HUES64 (cell line): ENCODE results near the gene ZCCHC24.

Experiments used
- H3K27ac ChIP-seq: 2 replicates; pipeline ENCODE4 v1.7.0; 2013; ENCODE audit warnings: low read depth, low read length, inconsistent platforms
- H3K27me3 ChIP-seq: 2 replicates; pipeline ENCODE4 v1.6.1; 2013; ENCODE audit warnings: mild to moderate bottlenecking, low read length; ENCODE audit not compliant: insufficient read depth
- H3K36me3 ChIP-seq: 2 replicates; pipeline ENCODE4 v1.6.1; 2013; ENCODE audit warnings: mild to moderate bottlenecking, low read length; ENCODE audit not compliant: insufficient read depth
- H3K4me1 ChIP-seq: 2 replicates; pipeline ENCODE4 v1.6.1; 2013; ENCODE audit warnings: mild to moderate bottlenecking, low read length, moderate library complexity; ENCODE audit not compliant: insufficient read depth
- H3K4me3 ChIP-seq: 2 replicates; pipeline ENCODE4 v1.5.1; 2013; ENCODE audit warnings: mild to moderate bottlenecking, low read length, moderate library complexity
- H3K9ac ChIP-seq: 2 replicates; pipeline ENCODE4 v1.6.1; 2013; ENCODE audit warnings: mild to moderate bottlenecking, low read depth, low read length
- H3K9me3 ChIP-seq: 2 replicates; pipeline ENCODE4 v1.6.1; 2013; ENCODE audit warnings: low read depth, low read length; ENCODE audit not compliant: insufficient read depth
- WGBS: fragments of 150-250, 120-280 bp; methylation state at CpG from one replicate; pipeline ENCODE4 v1.1.7; 2013; ENCODE audit warnings: missing lambda C conversion rate; 5-methylcytosine and 5-hydroxymethylcytosine counted together

The ZCCHC24 gene

GRCh38 chr10:79358811-79359210, 86.6 kb downstream of the ZCCHC24 start:
- H3K27ac ChIP-seq: no peak overlapping the region
- no peak overlapping the region for H3K9ac ChIP-seq
- peaks cover 13% of the 10 kb centered on the region for H3K36me3 ChIP-seq
- no peaks in the 10 kb centered on the region for H3K9me3 ChIP-seq
- 87% methylated on average over 5 of the region's 5 CpGs for WGBS
- H3K27me3 ChIP-seq: no peaks in the 10 kb centered on the region
- no peaks in the 10 kb centered on the region for H3K4me1 ChIP-seq
- H3K4me3 ChIP-seq: no peak overlapping the region

- no peak overlapping the region for H3K27ac ChIP-seq
- peaks cover 29% of the 10 kb centered on the region for H3K36me3 ChIP-seq
- no peak overlapping the region for H3K4me3 ChIP-seq
- no peaks in the 10 kb centered on the region for H3K27me3 ChIP-seq
- WGBS: 95% methylated on average over 9 of the region's 9 CpGs
- H3K9me3 ChIP-seq: no peaks in the 10 kb centered on the region
- H3K9ac ChIP-seq: no peak overlapping the region
- H3K4me1 ChIP-seq: no peaks in the 10 kb centered on the region
Measured at GRCh38 chr10:79357180-79357579, 88.2 kb downstream of the ZCCHC24 start.

- H3K9me3 ChIP-seq: no peaks in the 10 kb centered on the region
- H3K27me3 ChIP-seq: no peaks in the 10 kb centered on the region
- no peak overlapping the region for H3K4me3 ChIP-seq
- 97% methylated on average over 5 of the region's 5 CpGs for WGBS
- no peaks in the 10 kb centered on the region for H3K4me1 ChIP-seq
- H3K36me3 ChIP-seq: peaks cover 40% of the 10 kb centered on the region
- H3K27ac ChIP-seq: no peak overlapping the region
- no peak overlapping the region for H3K9ac ChIP-seq
Measured at GRCh38 chr10:79356104-79356503, 89.3 kb downstream of the ZCCHC24 start.

GRCh38 chr10:79355420-79356017, 89.9 kb downstream of the ZCCHC24 start:
- H3K4me1 ChIP-seq: no peaks in the 10 kb centered on the region
- no peaks in the 10 kb centered on the region for H3K9me3 ChIP-seq
- no peak overlapping the region for H3K9ac ChIP-seq
- no peaks in the 10 kb centered on the region for H3K27me3 ChIP-seq
- H3K4me3 ChIP-seq: no peak overlapping the region
- peaks cover 46% of the 10 kb centered on the region for H3K36me3 ChIP-seq
- H3K27ac ChIP-seq: no peak overlapping the region
- 78% methylated on average over 6 of the region's 6 CpGs for WGBS

- Histone ChIP-seq H3K27me3 (no peaks in the 10 kb centered on the region), H3K27ac (no peak overlapping the region), H3K4me3 (no peak overlapping the region), H3K9me3 (no peaks in the 10 kb centered on the region), H3K36me3 (peaks cover 55% of the 10 kb centered on the region), H3K9ac (no peak overlapping the region), H3K4me1 (no peaks in the 10 kb centered on the region)
- WGBS: 94% methylated on average over 6 of the region's 6 CpGs
Measured at GRCh38 chr10:79354615-79355014, 90.8 kb downstream of the ZCCHC24 start.

GRCh38 chr10:79354141-79354540, 91.3 kb downstream of the ZCCHC24 start:
- Histone ChIP-seq H3K36me3 (peaks cover 59% of the 10 kb centered on the region), H3K9ac (no peak overlapping the region), H3K27ac (no peak overlapping the region), H3K9me3 (no peaks in the 10 kb centered on the region), H3K27me3 (no peaks in the 10 kb centered on the region), H3K4me1 (no peaks in the 10 kb centered on the region), H3K4me3 (no peak overlapping the region)
- WGBS: 57% methylated on average over 3 of the region's 3 CpGs

- Histone ChIP-seq H3K4me1 (no peaks in the 10 kb centered on the region), H3K9ac (no peak overlapping the region), H3K27ac (no peak overlapping the region), H3K9me3 (no peaks in the 10 kb centered on the region), H3K36me3 (peaks cover 63% of the 10 kb centered on the region), H3K27me3 (no peaks in the 10 kb centered on the region), H3K4me3 (no peak overlapping the region)
- WGBS: 93% methylated on average over 11 of the region's 11 CpGs
Measured at GRCh38 chr10:79353726-79354125, 91.7 kb downstream of the ZCCHC24 start.

- Histone ChIP-seq H3K9me3 (no peaks in the 10 kb centered on the region), H3K27me3 (no peaks in the 10 kb centered on the region), H3K9ac (no peak overlapping the region), H3K4me3 (no peak overlapping the region), H3K4me1 (no peaks in the 10 kb centered on the region), H3K36me3 (peaks cover 63% of the 10 kb centered on the region), H3K27ac (no peak overlapping the region)
- 96% methylated on average over 8 of the region's 8 CpGs for WGBS
Measured at GRCh38 chr10:79353000-79353406, 92.4 kb downstream of the ZCCHC24 start.

GRCh38 chr10:79352035-79352877, 93.2 kb downstream of the ZCCHC24 start:
- H3K4me1 ChIP-seq: no peaks in the 10 kb centered on the region
- peaks cover 63% of the 10 kb centered on the region for H3K36me3 ChIP-seq
- H3K4me3 ChIP-seq: no peak overlapping the region
- no peak overlapping the region for H3K9ac ChIP-seq
- H3K27ac ChIP-seq: no peak overlapping the region
- WGBS: 91% methylated on average over 11 of the region's 11 CpGs
- no peaks in the 10 kb centered on the region for H3K9me3 ChIP-seq
- H3K27me3 ChIP-seq: no peaks in the 10 kb centered on the region

- peaks cover 63% of the 10 kb centered on the region for H3K36me3 ChIP-seq
- WGBS: 98% methylated on average over 13 of the region's 13 CpGs
Measured at GRCh38 chr10:79351332-79351731, 94.1 kb downstream of the ZCCHC24 start.

GRCh38 chr10:79350407-79351154, 94.8 kb downstream of the ZCCHC24 start:
- 92% methylated on average over 21 of the region's 21 CpGs for WGBS

More at GRCh38 chr10:79351332-79351731, 94.1 kb downstream of the ZCCHC24 start:
- Histone ChIP-seq H3K4me1 (peaks cover 6% of the 10 kb centered on the region), H3K4me3 (no peak overlapping the region), H3K27ac (no peak overlapping the region), H3K9ac (no peak overlapping the region), H3K9me3 (no peaks in the 10 kb centered on the region), H3K27me3 (no peaks in the 10 kb centered on the region)

More at GRCh38 chr10:79350407-79351154, 94.8 kb downstream of the ZCCHC24 start:
- H3K4me3 ChIP-seq: no peak overlapping the region
- no peak overlapping the region for H3K9ac ChIP-seq
- H3K27ac ChIP-seq: no peak overlapping the region
- no peaks in the 10 kb centered on the region for H3K27me3 ChIP-seq
- no peaks in the 10 kb centered on the region for H3K9me3 ChIP-seq
- H3K36me3 ChIP-seq: peaks cover 63% of the 10 kb centered on the region
- H3K4me1 ChIP-seq: peaks cover 6% of the 10 kb centered on the region
